Skeletal muscle satellite cell (primary cell): ENCODE measurements around the gene SAP30BP.
"Not testable (repeated sequence)": the region's sequence is repeated elsewhere in the genome, so short reads cannot be mapped to it uniquely, and the experiment has no call there.

Source experiments
- H3K27me3 ChIP-seq: 2 replicates; pipeline ENCODE4 v1.7.0; 2013; ENCODE audit warnings: low read length; ENCODE audit not compliant: control insufficient read depth, insufficient read depth
- H3K36me3 ChIP-seq: 2 replicates; pipeline ENCODE4 v1.7.0; 2013; ENCODE audit warnings: mild to moderate bottlenecking, control low read depth, low read length; ENCODE audit not compliant: insufficient read depth
- H3K4me1 ChIP-seq: 2 replicates; pipeline ENCODE4 v1.7.0; 2013; ENCODE audit warnings: low read length; ENCODE audit not compliant: control insufficient read depth, insufficient read depth
- H3K4me2 ChIP-seq: 2 replicates; pipeline ENCODE4 v1.7.0; 2013; ENCODE audit warnings: mild to moderate bottlenecking, low read length
- H3K4me3 ChIP-seq: 2 replicates; pipeline ENCODE4 v1.7.0; 2013; ENCODE audit warnings: low read length
- H3K9ac ChIP-seq: 2 replicates; pipeline ENCODE4 v1.7.0; 2013; ENCODE audit warnings: mild to moderate bottlenecking, low read depth, low read length, moderate library complexity
- H3K9me3 ChIP-seq: replicated peaks from 2 replicates; pipeline ENCODE4 v1.7.0; 2013; ENCODE audit warnings: mild to moderate bottlenecking, control low read depth, low read length

The SAP30BP gene

DNA sequence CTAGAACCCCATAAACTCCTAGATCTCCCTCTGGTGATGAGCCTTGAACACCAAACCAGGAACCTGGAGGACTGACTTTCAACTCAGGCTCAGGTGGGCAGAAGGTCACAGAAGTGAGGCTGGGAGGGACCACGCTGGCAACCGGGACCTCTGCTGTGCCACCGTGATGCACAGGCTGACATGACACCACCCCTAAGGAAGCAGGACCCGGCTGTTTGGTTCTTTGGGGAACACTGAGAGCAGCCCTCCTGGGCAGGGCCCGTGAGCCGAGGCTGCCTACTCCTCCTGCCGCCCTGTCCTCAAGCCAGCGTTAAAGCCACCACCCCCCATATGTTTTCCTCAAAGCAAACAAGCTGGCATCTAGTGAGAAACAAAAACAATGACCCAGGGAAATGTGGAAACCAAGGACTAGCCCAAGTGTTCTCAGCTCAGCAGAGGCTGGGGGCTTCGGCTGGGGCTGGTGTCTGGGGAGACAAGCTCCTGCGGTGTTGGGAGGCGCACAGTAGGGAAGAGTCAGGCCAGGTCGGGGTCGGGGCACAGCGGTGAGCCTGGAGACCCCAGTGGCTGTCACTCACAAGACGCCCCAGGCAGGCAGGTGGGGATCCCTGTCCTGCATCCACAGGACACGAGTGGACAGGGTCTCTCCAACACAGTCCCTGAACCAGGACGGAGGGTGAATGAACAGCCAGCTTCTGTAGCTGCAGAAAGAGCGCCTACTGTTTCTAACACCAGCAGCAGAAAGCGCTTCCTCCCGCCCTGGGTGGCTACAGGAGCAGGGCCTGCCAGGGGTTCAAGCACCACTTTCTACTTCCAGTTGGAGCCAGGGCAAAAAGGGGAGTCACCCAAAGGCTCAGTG lies 32.2 kb upstream of the SAP30BP start:
- H3K27me3 ChIP-seq, result no peaks in the 10 kb centered on the region
- H3K4me1 ChIP-seq, result peaks cover 16% of the 10 kb centered on the region
- no peak overlapping the region for H3K4me3 ChIP-seq
- no peaks in the 10 kb centered on the region for H3K9me3 ChIP-seq
- no peaks in the 10 kb centered on the region for H3K36me3 ChIP-seq
- H3K9ac ChIP-seq, result no peak overlapping the region
- no peak overlapping the region for H3K4me2 ChIP-seq

DNA sequence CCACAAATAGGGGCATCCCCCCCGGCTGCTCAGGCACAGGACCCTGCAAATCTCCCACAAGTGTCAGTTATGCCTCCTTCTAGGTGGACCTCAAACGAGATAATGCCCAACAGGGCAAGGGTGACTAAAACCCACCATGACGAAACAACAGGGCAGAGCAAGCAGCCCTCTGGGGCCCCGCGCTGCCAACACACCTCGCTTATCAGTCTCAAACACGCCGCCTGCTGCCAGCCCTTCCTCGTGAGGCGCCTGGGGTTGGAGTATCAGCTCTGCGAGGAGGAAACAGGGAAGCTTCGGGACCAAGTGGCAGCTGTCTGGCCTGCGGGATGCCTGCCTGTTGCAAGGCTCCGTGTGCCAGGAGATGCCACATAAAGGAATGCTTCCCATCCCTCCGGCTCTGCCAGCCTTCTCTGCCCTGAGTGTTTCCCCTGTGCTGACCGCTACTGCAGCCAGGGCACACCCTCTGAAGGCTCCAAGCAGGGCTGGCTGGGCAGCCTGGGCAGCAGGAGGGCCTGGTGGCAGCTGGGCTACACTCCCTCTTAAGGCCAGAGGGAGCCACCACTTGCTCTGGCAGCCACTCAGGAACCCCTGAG lies 31.4 kb upstream of the SAP30BP start:
- H3K27me3 ChIP-seq, result no peaks in the 10 kb centered on the region
- no peaks in the 10 kb centered on the region for H3K9me3 ChIP-seq
- no peak overlapping the region for H3K4me2 ChIP-seq
- no peak overlapping the region for H3K9ac ChIP-seq
- H3K4me3 ChIP-seq, result no peak overlapping the region
- H3K36me3 ChIP-seq, result no peaks in the 10 kb centered on the region
- peaks cover 16% of the 10 kb centered on the region for H3K4me1 ChIP-seq

GRCh38 chr17:75636381-75637142 lies 30.6 kb upstream of the SAP30BP start:
- Histone ChIP-seq H3K4me2 (no peak overlapping the region), H3K9ac (no peak overlapping the region), H3K27me3 (no peaks in the 10 kb centered on the region)

DNA sequence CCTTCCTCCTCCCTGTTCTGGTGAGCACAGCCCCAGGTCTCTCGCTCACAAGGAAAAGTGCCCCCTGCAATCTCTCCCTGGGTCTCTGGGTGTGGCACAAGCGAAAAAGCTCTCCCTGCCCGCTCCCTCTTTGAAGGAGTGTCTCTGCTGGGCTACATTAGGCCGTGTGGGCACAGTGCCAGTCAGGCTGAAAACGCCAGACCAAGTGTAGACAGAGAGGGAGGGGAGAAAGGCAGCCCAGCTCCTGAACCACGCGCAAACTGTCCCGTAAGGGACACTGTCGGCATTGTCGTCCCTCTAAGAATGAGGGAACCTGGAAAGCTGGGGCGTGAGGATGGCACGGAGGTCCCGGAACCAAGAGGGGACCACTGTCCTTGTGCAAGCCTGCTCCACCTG lies 30.0 kb upstream of the SAP30BP start:
- H3K4me1 ChIP-seq, result peaks cover 16% of the 10 kb centered on the region
- H3K27me3 ChIP-seq, result no peaks in the 10 kb centered on the region
- H3K36me3 ChIP-seq, result no peaks in the 10 kb centered on the region
- H3K4me2 ChIP-seq, result no peak overlapping the region
- H3K9me3 ChIP-seq, result no peaks in the 10 kb centered on the region
- no peak overlapping the region for H3K4me3 ChIP-seq
- no peak overlapping the region for H3K9ac ChIP-seq

More at GRCh38 chr17:75636381-75637142, 30.6 kb upstream of the SAP30BP start:
- no peaks in the 10 kb centered on the region for H3K36me3 ChIP-seq
- H3K9me3 ChIP-seq, result no peaks in the 10 kb centered on the region
- H3K4me3 ChIP-seq, result no peak overlapping the region
- H3K4me1 ChIP-seq, result peaks cover 16% of the 10 kb centered on the region

DNA sequence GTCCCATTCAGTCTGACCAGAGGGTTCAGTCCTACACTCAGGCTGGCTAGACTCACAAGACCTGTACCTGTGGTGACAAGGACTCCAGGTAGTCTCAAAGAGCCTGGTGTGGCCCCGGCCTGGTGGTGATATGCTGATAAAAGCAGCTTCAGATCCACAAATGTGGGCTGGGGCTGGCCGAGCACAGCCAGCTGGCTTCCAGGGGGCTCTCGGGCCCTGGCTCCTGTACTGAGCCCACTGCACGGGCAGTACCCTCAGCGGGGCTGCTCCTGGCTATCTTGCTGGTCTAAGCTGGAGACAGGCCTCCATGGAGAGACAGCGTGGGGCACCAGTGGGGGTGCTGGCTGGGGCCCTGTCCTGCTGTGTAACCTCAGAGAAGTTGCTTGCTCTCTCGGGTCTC lies 29.6 kb upstream of the SAP30BP start:
- no peaks in the 10 kb centered on the region for H3K9me3 ChIP-seq
- no peaks in the 10 kb centered on the region for H3K27me3 ChIP-seq
- no peak overlapping the region for H3K4me2 ChIP-seq
- H3K36me3 ChIP-seq, result no peaks in the 10 kb centered on the region
- H3K9ac ChIP-seq, result no peak overlapping the region
- H3K4me1 ChIP-seq, result peaks cover 16% of the 10 kb centered on the region
- H3K4me3 ChIP-seq, result no peak overlapping the region

GRCh38 chr17:75638039-75638438 lies 29.1 kb upstream of the SAP30BP start:
- H3K4me2 ChIP-seq, H3K27me3 ChIP-seq, H3K9me3 ChIP-seq, H3K36me3 ChIP-seq, H3K9ac ChIP-seq, H3K4me3 ChIP-seq: not testable (repeated sequence)
- H3K4me1 ChIP-seq, result peaks cover 14% of the 10 kb centered on the region

GRCh38 chr17:75638893-75639292 lies 28.2 kb upstream of the SAP30BP start:
- no peaks in the 10 kb centered on the region for H3K36me3 ChIP-seq
- H3K4me3 ChIP-seq, result no peak overlapping the region
- H3K4me2 ChIP-seq, result no peak overlapping the region
- H3K9me3 ChIP-seq, result no peaks in the 10 kb centered on the region
- H3K9ac ChIP-seq, result no peak overlapping the region
- H3K27me3 ChIP-seq, result no peaks in the 10 kb centered on the region
- peaks cover 6% of the 10 kb centered on the region for H3K4me1 ChIP-seq

DNA sequence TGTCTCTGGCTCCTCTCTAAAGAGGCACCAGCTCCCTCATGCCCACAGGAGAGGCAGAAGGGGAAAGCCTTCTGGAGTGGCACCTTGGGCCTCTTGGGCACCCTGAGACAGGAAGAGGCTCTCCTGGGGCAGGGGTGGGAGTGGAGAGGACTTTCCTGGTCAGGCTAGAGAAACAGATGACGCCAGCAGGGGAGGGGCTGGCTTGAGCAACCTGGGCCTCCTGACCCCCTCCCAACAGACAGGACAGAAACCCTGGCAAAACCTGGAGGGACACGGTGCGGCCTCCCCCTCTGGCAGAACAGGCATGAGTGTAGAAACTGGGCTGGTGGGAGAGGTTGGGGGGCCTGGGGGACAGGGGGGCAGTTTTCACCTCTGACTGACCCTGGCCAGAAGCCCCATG lies 27.8 kb upstream of the SAP30BP start:
- Histone ChIP-seq H3K4me1 (peaks cover 2% of the 10 kb centered on the region), H3K9me3 (no peaks in the 10 kb centered on the region), H3K36me3 (no peaks in the 10 kb centered on the region), H3K9ac (no peak overlapping the region), H3K27me3 (no peaks in the 10 kb centered on the region), H3K4me2 (no peak overlapping the region), H3K4me3 (no peak overlapping the region)

DNA sequence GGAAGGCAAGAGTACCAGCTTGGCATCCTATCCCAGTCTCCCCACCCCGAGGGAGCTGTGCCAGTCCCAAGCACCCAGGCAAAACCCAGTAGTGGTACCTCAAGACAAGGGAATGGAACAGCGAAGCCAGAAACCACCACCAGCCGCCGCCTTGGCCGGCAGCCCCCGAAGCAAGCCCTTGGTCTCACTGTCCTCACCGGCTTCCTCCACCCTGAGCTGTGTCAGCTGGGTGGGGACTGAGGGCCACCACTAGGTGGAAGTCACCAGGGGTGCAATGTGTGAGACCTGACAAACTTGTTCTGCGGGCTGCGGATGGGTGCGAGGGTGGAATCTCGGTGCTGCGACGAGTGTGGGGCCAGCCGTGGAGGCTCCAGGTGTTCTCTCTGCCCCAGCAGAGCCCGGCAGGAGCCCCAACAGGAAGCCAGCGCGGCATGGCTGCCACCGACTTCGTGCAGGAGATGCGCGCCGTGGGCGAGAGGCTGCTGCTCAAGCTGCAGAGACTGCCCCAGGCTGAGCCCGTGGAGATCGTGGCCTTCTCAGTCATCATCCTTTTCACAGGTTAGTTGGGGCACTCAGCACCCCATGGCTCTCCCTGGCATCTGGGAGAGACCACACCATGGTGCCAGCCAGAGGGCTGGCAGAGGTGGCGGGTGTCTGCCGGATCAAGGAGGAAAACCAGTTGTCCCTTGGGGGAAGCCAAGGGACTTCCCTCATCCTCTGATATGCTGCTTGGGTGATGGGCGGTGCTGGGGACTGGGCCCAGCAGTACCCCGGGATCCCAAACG lies 27.2 kb upstream of the SAP30BP start:
- H3K27me3 ChIP-seq, result no peaks in the 10 kb centered on the region
- H3K9me3 ChIP-seq, result no peaks in the 10 kb centered on the region
- H3K4me3 ChIP-seq, result no peak overlapping the region
- H3K4me2 ChIP-seq, result no peak overlapping the region
- H3K9ac ChIP-seq, result no peak overlapping the region
- no peaks in the 10 kb centered on the region for H3K4me1 ChIP-seq
- no peaks in the 10 kb centered on the region for H3K36me3 ChIP-seq

- Histone ChIP-seq H3K36me3 (no peaks in the 10 kb centered on the region), H3K9me3 (no peaks in the 10 kb centered on the region), H3K27me3 (no peaks in the 10 kb centered on the region), H3K4me2 (no peak overlapping the region), H3K4me3 (no peak overlapping the region), H3K4me1 (no peaks in the 10 kb centered on the region), H3K9ac (no peak overlapping the region)
These were observed 26.5 kb upstream of the SAP30BP start for GRCh38 chr17:75640556-75641119.

- no peak overlapping the region for H3K4me3 ChIP-seq
- no peaks in the 10 kb centered on the region for H3K36me3 ChIP-seq
- H3K9ac ChIP-seq, result no peak overlapping the region
- no peak overlapping the region for H3K4me2 ChIP-seq
- H3K27me3 ChIP-seq, result no peaks in the 10 kb centered on the region
- no peaks in the 10 kb centered on the region for H3K9me3 ChIP-seq
- no peaks in the 10 kb centered on the region for H3K4me1 ChIP-seq
These were observed 25.8 kb upstream of the SAP30BP start for GRCh38 chr17:75641343-75641742.
